HUDEP-2 (cell line): Measurements from ENCODE around the gene SLC26A11.
"Not testable (repeated sequence)": the region's sequence is repeated elsewhere in the genome, so short reads cannot be mapped to it uniquely, and the experiment has no call there.

Experiments
- DNase-seq, 76 experiments: peaks; one replicate each; lab custom pipeline; 2025; ENCODE audit not compliant: unreplicated experiment in 76 of 76; lab: John Stamatoyannopoulos, UW

SLC26A11 gene

DNA sequence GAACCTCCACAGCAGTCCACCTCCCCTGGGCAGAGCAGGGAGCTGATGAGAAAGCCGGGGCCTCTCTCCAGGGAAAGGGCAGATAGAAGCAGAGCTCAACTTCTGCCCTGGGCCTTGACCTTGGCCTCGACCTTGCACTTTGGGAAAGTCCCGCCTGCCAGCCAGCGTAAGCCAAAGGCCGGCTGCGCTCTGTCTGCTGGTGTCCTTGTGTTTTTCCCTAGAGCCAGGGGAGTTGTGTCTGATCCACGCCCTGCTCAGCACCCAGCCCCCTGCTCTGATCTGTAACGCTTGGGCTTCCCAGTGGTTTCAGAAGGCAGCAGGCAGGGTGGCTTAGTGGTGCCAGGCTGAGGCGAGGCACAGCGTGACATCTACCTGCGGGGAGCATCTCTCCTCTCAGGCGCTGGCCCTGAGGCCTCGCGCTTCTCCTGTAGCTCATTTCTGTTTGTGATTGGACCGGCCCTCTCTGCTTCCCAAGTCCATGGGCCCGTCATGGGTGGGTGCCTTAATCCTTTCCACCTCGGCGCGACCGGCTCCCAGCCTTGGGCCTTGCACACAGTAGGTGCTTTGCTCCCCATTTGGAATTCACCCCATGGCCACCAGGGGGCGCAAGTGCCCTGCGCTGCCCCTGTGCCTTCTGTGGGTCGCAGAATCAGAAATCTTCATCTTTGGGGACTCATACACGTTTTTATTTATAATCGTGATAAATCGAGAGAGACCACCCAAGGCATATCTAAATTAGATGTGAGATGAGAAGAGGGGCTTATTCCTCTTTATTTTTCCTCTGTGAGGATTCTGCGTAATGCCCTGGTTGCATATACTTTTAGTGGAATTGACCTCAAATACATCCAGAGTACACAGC is 24.3 kb upstream of the SLC26A11 start:
- DNase-seq, result peak in 32 of 76 experiments; percentile 4 to 50 (median 23)

DNA sequence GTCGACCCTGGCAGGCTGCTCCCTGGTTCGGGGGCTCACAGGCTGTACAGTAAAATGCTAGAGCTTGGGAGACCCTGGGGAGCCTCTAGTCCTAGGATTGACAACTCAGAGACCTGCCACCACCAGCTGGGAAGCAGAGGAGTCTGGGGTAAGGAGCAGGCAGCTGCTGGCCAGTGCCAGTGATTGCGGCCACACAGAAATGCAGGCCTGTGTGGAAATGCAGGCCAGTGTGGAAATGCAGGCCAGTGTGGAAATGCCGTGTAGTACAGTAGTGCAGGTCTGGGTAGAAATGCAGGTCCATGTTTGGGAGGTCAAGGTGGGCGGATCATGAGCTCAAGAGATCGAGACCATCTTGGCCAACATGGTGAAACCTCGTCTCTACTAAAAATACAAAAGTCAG is 23.6 kb upstream of the SLC26A11 start:
- no peak for DNase-seq

DNA sequence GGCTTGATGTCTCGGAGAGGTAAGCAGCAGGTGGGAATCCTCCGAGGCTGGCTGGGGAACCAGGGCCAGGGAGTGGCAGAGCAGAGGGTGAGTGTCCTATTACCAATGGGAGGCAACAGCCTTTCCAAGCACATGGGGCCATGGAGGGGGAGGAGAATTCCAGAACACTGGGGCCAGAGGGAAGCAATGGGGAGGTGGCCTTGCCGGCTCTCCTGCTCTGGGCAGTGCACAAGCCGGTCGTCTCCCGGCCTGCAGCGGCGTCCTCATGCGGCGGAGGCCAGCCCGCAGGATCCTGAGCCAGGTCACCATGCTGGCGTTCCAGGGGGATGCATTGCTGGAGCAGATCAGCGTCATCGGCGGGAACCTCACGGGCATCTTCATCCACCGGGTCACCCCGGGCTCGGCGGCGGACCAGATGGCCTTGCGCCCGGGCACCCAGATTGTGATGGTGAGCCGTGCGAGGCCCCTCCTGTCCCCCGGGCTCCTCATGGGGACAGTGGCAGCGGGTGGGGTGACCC is 22.0 kb upstream of the SLC26A11 start:
- DNase-seq, result no peak

DNA sequence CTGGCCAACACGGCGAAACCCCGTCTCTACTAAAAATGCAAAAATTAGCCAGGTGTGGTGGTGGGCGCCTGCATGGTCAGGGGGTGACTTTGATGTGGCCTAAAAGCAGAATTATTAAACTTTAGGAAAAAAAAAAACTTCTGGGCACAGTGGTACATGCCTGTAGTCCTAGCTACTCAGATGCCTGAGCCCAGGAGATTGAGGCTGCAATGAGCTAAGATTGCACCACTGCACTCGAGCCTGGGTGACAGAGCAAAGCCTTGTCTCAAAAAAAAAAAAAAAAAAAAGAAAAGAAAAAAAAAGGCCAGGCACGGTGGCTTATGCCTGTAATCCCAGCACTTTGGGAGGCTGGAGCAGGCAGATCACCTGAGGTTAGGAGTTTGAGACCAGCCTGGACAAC is 20.9 kb upstream of the SLC26A11 start:
- not testable (repeated sequence) for DNase-seq

DNA sequence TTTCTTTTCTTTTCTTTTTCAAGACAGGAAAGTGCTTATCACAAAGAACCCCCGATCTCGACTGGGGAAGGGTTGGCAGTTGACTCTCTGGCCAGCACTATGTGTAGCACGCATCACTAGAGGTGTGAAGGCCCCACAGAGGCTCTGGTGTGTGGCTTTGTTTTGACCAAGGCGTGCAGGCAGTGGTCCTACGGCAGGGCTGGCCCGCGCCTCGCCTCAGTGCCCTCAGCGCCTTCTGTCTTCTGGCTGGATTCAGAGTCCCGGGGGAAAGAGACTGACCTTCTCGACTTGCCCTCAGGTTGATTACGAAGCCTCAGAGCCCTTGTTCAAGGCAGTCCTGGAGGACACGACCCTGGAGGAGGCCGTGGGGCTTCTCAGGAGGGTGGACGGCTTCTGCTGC is 18.8 kb upstream of the SLC26A11 start:
- DNase-seq, result no peak

DNA sequence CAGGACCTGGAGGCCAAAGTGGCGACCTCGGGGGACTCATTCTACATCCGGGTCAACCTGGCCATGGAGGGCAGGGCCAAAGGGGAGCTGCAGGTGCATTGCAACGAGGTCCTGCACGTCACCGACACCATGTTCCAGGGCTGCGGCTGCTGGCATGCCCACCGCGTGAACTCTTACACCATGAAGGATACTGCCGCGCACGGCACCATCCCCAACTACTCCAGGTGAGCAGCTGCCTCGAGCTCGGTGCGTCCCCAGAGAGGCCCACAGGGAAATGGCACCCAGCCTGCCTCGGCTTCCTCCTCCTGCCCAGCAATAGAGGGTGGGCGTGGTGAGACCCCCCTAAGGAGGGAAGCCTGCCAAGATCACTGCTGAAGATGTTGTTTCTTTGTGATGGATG is 18.0 kb upstream of the SLC26A11 start:
- DNase-seq, result no peak

DNA sequence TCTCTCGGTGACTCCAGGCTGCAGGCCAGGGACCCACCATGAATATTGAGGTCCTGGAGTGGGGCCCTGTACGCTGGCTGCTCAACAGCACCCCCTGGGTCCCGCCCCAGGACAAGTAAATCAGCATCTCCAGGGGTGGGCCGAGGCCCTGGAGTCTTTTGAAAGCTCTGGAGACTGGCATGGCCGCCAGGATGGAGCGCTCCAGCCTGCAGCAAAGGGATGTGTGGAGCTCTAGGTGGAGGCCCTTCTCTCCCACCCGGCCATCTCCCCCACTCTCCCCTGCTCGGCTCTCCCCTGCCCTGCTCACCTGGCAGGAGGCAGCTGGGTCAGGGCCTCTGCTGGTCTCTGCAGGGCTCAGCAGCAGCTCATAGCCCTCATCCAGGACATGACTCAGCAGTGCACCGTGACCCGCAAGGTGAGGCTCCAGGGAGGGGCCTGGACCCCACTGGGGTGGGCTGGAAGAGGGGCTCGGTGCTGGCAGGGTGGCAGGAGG is 16.7 kb upstream of the SLC26A11 start:
- peak in 1 of 76 experiments; percentile 8 for DNase-seq

DNA sequence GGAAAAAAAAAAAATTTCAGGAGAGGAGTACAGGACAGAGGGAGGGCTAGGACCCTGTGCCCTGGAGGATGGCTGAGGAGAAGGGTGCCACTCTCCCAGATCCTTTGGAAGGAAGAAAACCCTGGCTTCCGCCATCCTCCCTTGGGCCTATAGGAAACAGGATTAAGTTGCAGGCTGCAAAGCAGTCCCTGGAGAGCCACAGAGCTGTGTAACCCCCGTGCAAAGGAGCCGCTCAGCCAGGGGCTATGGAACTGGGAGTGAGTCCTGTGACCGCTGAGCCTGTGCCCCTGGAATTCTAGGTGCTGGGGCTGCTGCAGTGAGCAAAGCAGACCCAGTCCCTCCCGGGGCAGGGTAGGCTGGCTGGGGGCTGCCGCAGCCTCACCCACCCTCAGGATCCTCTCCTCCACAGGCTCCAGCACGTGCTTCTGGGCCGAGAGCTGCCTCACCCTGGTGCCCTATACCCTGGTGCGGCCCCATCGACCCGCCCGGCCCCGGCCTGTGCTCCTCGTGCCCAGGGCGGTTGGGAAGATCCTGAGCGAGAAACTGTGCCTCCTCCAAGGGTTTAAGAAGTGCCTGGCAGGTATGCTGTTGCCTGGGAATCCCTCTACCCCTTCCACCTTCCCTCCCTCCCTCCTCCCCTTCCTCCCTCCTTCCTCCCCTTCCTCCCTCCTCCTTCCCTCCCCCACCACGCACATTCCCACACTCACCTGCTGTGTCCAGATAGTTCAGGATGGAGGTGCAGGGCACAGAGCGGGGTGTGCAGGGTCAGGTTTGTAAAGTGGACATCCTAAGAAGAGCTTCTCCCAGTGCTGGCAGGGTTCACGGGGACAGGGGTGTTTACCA is 15.4 kb upstream of the SLC26A11 start:
- DNase-seq, result no peak

DNA sequence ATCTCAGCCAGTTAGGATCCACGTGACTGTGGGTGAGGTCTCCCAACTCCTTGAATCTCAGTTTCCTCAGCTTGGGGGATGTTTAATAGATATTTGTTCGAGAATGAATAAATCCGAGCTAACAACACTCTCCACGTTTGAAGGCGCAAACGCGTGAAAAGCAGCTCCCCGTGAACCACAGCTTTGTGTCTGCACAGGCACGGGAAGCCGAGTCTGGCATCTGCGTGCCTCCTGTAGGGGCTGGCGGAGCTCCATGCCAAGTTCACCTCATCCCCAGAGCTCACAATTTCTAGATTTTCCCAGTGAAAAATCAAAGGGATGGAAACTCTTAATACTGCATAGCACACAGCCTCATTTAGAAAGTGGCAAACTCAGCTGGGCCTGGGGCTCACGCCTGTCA is 14.4 kb upstream of the SLC26A11 start:
- DNase-seq, result no peak

DNA sequence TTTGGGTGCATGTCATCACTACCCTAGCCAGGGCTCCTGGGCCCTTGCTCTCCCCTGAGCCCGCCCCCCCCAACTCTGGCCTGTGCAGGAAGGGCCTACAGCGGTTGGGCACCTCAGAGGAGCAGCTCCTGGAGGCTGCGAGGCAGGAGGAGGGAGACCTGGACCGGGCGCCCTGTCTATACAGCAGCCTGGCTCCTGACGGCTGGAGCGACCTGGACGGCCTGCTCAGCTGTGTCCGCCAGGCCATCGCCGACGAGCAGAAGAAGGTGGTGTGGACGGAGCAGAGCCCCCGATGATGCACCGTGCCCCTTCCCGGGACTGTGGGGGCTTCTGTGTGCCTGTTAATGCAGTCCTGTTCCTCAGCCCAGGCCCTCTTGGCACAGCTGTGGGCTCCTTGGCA is 12.2 kb upstream of the SLC26A11 start:
- DNase-seq, result no peak

DNA sequence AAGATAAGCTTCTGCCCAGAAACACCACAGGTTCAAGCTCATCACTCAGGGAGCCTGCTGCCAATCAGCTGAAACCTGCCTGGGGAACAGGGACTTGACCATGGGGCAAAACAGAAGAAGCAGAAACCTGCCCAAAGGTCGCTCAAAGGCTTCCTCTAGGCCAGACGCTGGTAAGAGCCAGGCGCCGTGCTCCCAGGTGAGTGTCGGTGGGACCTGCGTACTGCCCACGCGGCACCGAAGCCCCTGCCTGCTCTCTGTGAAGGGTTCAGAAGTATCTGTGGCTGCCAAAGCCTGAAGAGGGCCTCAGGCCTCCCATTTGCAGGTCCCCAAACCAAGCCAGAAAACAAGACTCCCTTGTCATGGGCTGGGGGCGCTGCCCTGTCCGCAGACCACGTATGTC is 10.5 kb upstream of the SLC26A11 start:
- no peak for DNase-seq

DNA sequence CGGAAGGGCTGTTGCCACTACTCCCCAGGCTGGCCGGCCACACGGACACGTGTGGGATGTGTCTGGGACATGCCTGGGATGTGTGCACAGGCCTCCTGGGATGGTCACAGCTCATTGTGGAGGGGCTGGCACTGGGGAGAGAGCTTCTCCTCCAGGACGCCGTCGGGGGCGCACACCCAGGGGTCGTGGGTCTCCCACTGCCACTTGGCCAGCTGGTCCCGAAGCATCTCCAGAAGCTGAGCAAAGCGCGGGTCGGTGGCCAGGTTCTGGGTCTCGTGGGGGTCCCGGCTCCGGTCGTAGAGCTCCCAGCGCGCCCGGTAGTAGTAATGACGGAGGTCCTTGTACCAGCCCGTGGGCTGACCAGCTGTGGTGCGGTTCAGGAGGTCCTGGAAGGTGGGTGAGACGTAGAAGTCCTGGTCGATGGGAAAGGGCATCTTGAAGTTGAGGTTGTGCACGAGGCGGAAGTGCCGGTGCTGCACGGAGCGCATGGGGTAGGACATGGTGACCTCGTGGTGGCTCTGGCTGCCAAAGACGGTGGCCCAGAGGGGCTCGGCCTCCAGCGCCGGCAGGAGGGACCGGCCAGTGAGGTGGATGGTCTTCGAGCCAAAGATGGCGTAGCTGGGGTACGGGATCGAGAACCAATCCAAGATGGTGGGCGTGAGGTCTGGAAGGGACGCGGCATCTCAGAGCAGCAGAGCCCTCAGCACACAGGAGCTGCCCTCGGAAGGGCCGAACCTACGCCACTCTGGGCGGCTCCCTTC is 9.7 kb upstream of the SLC26A11 start:
- DNase-seq, result no peak

DNA sequence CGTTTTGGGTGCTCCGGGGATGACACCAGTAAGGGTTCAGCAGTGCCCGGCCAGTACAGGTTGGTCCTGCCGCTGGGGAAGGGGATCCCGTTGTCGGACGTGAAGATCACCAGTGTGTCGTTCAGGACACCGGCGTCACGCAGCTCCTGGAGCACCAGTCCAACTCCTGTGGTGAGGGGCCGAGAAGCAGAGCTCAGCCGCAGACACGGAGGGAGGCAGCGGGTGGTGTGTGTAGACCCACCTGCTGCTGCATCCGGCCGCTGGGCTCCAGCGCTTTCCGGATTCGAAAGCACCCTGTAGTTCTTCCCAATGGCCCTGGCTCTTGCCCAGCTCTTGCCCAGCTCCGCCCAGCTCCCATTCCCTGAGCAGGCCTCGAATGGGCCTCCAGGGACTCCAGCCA is 8.1 kb upstream of the SLC26A11 start:
- DNase-seq, result no peak

DNA sequence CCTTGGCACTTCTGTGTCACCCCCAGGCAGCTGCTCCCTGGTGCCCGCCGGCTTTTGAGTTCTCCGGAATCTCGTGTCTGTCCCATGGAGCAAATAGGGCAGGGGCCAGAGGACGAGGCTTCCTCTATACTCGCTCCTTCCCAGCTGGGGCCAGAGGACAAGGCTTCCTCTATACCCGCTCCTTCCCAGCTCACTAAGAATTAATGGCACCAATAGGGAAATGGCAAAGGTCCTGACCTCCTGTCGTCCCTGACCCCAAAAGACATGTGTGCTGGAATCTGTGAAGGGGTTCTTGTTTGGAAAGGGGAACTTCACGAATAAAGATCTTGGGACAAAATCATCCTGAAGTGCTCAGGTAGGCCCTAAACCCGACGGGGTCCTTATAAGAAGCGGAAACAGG is 7.7 kb upstream of the SLC26A11 start:
- no peak for DNase-seq

DNA sequence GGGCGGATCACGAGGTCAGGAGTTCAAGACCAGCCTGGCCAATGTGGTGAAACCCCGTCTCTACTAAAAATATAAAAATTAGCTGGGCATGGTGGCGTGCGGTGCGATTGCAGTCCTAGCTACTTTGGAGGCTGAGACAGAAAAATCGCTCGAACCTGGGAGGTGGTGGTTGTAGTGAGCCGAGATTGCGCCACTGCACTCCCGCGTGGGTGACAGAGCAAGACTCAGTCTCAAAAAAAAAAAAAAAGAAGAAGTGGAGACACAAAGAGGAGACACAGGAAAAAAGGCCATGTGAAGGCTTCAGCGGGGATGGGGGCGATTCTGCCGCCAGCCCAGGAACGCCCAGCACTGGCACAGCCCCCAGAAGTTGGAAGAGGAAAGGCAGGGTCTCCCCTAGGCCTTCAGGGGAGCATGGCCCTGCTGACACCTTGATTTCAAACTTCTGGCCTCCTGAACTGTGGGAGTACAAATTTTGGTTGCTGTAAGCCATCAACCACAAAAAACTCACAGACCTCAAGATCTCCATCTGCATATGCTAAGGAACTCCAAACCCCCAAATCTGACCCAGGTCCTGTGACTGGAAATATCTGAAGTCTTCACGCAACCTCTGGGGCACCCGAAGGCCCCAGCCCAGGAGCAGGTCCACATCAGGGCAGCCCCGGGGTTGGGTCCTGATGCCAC is 7.1 kb upstream of the SLC26A11 start:
- no peak for DNase-seq

DNA sequence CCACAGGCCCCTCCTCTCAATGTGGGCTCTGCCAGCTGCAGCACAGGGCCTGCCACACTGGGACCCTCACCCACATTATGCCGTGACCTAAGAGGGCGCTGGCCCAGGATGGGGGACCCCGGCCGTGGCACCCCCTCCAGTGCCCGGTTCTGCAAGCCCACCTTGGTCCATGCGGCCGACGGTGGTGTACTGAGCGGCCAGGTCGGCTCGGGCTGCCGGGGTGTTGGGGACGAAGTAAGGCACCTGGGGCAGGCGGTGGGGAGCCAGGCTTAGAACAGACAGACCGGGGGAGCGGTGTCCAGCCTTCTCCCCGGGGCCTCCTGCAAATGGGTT is 6.6 kb upstream of the SLC26A11 start:
- DNase-seq, result no peak

DNA sequence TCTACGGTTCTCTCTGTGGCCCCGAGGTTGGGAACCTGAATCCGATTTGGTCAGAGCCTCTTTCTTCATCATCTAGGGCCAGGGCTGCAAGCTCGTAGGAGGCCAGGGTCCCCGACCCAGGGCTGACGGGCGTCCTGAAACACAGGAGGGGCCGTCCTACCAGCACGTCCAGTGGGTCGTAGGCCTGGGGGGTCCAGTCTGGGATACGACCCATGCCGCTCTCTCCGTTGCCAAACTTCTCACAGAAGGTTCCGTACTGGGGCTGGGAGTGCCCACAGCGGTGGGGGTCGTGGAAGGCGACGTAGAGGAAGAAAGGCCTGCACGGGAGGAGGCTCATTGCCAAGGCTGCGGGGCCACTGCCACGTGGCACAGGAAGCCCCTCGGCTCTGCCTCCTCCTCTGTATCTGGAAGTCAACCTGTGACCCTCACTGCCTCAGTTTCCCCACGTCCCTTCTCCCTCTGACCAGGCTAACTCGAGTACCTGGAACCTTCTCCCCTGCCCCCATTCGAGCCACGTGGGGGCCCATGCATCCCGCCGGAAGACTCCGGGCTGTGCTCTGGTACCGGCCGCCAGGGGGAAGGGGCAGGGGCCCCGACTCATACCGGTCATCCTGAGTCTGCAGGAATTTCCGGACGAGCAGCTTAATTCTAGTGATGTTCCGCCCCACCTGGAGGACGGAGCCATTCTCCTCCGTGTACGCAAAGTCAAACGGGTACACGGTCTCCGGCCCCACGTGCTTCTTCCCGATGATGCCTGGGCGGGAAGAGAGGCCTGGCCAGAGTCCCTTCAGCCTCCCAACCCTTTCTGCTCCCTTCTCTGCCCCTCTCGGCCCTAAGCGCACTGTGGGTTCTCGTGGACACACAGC is 6.0 kb upstream of the SLC26A11 start:
- DNase-seq, result no peak

DNA sequence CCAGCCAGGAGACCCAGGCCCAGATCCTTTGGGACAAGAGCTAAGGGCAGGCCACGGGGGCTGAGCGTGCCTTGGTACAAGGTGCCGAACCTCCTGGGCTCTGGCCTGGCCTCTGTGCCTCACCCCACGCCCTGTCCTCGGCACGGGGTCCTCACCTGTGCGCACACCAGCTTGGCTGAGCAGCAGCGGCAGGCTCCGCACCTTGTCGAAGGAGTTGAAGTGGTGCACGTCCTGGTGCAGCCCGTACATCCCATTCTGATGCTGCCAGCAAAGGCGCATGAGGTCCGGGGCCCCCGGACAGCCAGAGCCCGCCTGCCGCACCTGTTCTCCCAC is 5.4 kb upstream of the SLC26A11 start:
- DNase-seq, result no peak
